GM12891 (cell line): ENCODE data around the gene IL1RAPL1.

Source experiments
- DNase-seq: peaks from one replicate; pipeline ENCODE4 v3.0.0; 2011; ENCODE audit warnings: low spot score; ENCODE audit not compliant: insufficient read length
- FAIRE-seq: peaks from 2 replicates; lab custom pipeline; 2011; peaks lifted over from hg19 to GRCh38; lab: Jason Lieb, UNC
- PAX5 ChIP-seq: IDR thresholded peaks from 2 replicates; pipeline ENCODE4 v1.6.1; 2011; ENCODE audit warnings: low read length, moderate library complexity, mild to moderate bottlenecking; ENCODE audit not compliant: insufficient read depth, severe bottlenecking
- POLR2A ChIP-seq: IDR thresholded peaks from 2 replicates; pipeline ENCODE4 v1.6.1; 2011; ENCODE audit warnings: low read depth, low read length, control low read depth
- POLR2AphosphoS5 ChIP-seq: IDR thresholded peaks from 2 replicates; pipeline ENCODE4 v1.6.1; 2011; ENCODE audit warnings: low read depth, low read length, control low read depth
- POU2F2 ChIP-seq: IDR thresholded peaks from 2 replicates; pipeline ENCODE4 v1.6.1; 2011; ENCODE audit warnings: low read depth, mild to moderate bottlenecking, control low read depth, low read length, moderate library complexity
- SPI1 ChIP-seq: IDR thresholded peaks from 2 replicates; pipeline ENCODE4 v1.6.1; 2011; ENCODE audit warnings: low read depth, low read length, control low read depth
- TAF1 ChIP-seq: IDR thresholded peaks from 2 replicates; pipeline ENCODE4 v1.6.1; 2011; ENCODE audit warnings: low read depth, low read length, control low read depth

IL1RAPL1 gene

DNA sequence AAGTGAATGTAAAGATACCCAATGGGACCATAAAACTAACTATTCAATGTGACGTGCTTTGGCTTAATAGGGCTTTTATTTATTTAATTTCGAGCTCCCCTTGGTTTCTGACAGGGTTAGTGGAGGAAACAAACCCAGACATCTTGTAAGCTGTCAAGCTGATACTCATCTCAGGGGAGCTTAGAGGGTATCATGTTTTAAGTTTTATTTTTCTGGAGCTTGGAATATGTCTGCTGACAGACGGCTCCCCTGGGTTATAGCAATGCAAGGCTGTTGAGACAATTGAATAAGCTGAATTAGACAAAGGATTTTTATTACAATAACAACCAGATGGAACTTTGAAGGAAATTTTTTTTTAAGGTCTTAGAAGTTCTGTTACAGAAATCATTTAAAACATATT is 456.5 kb downstream of the IL1RAPL1 start:
- DNase-seq (no peak), FAIRE-seq (no peak)

DNA sequence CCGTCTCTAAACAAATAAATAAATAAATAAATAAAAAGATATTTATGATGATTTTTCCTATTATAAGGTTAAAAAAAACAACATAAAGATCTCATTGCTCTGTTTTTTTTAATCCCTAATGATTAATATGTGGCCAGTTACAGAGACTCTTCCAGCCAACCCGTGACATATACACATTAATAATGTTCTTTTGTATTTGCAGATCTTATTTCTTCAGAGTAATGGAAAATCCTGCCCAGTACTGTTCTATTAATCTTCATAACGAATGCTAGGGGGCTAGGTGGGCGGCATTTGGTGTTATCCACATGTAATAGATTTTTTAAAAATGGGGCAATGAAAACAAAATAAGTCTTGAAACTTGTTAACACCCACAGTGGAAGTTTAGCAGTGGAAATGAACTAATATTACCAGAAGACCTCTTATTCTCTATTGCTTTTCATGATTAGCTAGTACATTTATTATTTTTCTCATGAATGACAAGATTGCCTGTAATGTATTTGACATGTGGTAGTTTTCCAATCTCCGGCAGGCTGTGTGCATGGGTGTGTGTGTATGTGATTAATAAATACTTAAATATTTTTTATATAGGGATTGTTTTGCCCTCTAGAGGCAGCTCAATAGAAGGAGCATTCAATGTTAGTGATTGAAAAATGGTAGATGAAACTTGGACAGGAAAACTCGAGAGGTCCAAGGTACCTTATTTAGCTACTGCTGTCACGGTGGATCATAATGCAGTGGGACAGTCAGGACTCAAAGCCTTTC is 457.4 kb downstream of the IL1RAPL1 start:
- DNase-seq (no peak), FAIRE-seq (no peak)
- no peak for TF ChIP-seq POLR2AphosphoS5
- TF ChIP-seq POLR2A, result no peak
- TF ChIP-seq PAX5, result no peak

More for the DNA sequence above, 456.5 kb downstream of the IL1RAPL1 start:
- TF ChIP-seq POU2F2, result no peak
- no peak for TF ChIP-seq TAF1
- no peak for TF ChIP-seq SPI1
- TF ChIP-seq POLR2A, result no peak
- TF ChIP-seq POLR2AphosphoS5, result no peak
- TF ChIP-seq PAX5, result no peak

DNA sequence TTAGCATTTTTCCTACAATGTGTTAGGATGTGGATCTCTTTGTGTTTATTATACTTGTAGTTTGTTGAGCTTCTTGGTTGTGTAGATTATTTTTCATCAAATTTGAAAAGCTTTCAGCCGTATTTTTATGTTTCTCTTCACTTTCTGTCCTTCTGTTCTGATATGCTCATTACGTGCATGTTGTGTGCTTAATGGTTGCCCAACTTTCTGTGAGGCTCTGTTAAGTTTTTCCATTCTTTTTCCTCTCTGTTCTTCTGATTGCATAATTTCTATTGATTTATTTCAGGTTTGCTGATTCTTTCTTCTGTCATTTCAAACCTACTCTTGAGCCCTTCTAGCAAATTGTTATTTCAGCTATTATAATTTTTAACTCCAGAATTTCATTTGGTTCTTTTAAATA is 478.2 kb downstream of the IL1RAPL1 start:
- DNase-seq (no peak), FAIRE-seq (no peak)
- no peak for TF ChIP-seq TAF1
- no peak for TF ChIP-seq POLR2AphosphoS5
- TF ChIP-seq POLR2A, result no peak

DNA sequence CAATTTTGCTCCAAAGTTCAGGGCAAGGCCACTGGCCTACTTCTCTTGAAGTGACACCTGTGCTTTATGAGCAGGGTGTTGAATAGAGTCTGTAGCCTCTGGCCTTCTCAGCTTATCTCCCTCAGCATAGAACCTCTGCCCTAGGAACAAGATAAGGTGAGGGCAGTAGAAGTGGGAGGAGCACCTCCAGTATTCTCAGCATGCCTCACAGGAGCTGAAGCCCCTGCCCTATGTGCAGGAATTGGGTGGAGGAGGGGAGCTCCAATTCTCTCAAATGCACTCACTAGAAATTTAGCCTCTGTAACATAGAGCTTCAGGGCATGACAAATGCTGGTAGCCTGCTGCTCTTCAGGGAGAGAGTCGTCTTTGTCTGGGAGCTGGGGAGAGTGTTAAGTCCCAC is 479.3 kb downstream of the IL1RAPL1 start:
- no peak for FAIRE-seq
- DNase-seq, result no peak
- TF ChIP-seq POU2F2 (no peak), TAF1 (no peak), POLR2AphosphoS5 (no peak), POLR2A (no peak), PAX5 (no peak), SPI1 (no peak)

DNA sequence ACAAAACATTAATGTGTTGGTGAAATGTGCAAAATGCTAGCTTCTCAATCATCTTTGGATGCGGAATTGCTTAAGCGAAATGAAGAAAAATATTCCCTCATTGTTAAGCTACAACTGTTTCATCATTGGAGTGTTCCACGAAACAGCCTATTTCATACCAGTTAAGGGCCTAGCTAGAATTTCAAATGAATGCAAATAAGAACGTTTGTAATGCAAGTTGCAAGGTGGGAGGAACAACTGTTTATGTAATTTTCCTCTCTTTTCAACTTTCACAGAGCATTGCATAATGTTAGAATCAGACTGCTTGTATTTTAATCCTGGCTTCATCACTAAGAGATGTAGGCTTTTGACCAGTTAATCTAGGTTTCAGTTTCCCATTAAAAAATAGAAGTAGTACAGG is 480.1 kb downstream of the IL1RAPL1 start:
- TF ChIP-seq POLR2A (no peak), PAX5 (no peak), POU2F2 (no peak)
- no peak for DNase-seq
- no peak for FAIRE-seq

DNA sequence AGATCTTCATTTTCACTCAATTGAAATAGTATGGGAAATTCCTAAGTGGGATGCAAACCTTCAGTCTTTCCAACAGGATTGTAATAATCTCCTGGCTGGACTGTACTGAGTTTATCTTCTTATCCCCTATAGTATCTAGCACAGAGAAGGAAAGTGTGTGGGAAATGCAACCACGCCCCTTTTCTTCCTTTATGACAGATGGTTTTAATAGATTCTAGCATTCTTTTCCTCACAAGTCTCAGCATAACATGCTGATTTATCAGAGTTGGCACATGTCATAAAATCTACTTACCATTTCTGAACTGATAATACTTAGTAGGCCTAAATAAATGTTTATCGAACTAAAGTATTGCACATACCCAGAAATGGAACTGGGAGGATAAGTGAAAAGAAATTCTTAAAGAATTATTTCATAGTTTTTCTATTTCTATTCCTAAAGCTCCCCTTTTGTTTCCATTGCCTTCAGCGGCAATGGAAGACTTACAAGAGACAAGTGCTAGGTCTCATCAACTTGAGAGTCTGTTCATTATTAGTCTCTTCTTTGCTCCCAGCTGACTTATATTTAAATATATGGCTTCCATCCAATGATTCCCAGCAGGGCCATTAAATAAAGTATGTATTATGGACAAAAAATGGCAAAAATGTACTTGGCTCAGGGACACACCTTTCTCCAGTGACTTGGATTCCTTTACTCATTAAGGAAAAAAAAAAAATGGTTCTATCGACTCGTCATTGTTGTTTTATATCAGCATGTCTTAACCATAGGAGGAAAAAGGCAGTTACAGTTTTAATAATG is 484.5 kb downstream of the IL1RAPL1 start:
- TF ChIP-seq SPI1, result no peak
- FAIRE-seq (no peak), DNase-seq (no peak)

DNA sequence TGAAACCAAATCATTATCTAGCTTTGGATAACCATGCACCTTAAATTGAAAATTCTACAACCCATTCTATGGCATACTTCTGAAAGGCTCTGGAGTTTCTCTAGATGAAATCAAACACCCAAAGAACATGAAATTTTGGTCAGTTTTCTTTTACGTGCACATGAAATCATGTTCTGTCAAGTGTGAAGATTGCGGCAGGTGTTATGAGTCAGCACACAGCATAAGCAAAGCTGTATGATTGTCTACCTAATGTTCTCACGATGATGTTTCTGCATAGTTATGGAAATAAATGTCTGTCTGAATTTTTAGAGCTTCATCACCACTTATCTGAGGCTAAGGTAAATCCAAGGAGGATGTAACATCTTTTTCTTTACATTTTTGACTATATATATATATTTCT is 495.3 kb downstream of the IL1RAPL1 start:
- FAIRE-seq (no peak), DNase-seq (no peak)
- no peak for TF ChIP-seq PAX5
- no peak for TF ChIP-seq POLR2A
- no peak for TF ChIP-seq POU2F2
- no peak for TF ChIP-seq SPI1
- TF ChIP-seq POLR2AphosphoS5, result no peak
- TF ChIP-seq TAF1, result no peak

DNA sequence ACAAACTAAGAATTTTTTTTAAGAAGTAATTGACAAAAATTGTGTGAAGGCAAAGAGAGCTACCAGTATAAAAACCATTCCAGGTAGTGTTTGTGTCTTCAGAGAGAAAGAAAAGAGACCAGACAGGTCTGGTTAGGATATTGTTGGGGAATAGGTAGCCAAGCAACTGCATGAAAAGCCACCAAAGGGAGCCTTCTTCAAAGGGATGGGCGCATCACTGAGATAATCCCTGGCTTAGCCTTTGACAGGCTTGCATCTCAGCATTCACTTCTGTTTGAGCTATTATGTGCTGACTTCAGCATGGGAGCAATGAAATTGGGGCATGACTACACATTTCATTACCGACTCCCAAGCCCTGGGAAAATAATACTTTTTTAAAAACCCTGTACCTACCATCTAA is 496.6 kb downstream of the IL1RAPL1 start:
- no peak for DNase-seq
- TF ChIP-seq PAX5, result no peak
- no peak for TF ChIP-seq POLR2AphosphoS5
- TF ChIP-seq POLR2A, result no peak
- TF ChIP-seq TAF1, result no peak
- TF ChIP-seq SPI1, result no peak
- no peak for TF ChIP-seq POU2F2

DNA sequence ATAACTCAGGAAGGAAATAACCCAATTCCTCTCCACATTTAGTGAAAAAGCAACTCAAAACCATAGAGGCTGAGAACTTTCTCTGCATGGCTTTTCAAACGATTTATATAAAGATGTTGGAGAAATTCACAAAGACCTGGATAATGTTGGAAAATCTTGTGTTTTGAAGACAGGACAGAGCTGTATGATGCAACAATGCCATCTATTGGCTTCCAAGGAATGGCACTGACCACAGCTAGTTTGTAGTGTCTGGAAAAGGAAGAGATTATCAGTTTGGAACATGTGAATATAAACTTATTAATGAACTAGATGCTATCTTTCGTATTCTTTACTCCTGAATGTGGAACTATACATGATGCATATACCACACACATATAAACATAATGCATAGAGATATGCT is 503.6 kb downstream of the IL1RAPL1 start:
- no peak for TF ChIP-seq PAX5
- no peak for TF ChIP-seq POLR2A
- no peak for TF ChIP-seq TAF1
- DNase-seq (no peak), FAIRE-seq (peak; percentile 69)

More for the DNA sequence above, 496.6 kb downstream of the IL1RAPL1 start:
- no peak for FAIRE-seq

DNA sequence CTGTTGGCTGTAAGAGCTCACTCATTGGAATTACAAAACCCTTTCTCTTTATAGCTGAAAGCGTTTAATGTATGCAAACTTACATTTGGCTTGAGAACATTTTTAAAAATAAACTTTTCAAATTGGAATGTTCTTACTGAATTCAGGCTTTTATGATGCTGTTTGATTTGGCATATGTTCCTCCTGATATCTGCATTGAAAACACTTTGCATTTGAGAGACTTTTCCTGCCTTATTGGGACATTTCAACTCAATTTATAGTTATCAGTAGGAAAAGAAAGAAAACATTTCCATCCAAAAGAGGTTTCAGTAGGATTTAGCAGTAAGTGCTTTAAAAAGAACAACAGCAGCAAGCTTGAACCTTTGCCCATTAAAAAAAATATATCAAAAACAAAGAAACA is 520.0 kb downstream of the IL1RAPL1 start:
- FAIRE-seq, result no peak
- TF ChIP-seq POLR2A, result no peak
- no peak for TF ChIP-seq POU2F2
- TF ChIP-seq POLR2AphosphoS5, result no peak
- TF ChIP-seq TAF1, result no peak
- no peak for TF ChIP-seq SPI1
- TF ChIP-seq PAX5, result no peak
- no peak for DNase-seq
